Renal cortical epithelial cell (primary cell): Measurements from ENCODE around the gene MYNN. TPM values are rescaled to one million over a fixed set of nuclear protein-coding genes. Genes with fewer than 3 reads are reported as not detected.
A peak's percentile ranks its signal among the peaks of the same experiment; 100 is the strongest.
"Not testable (repeated sequence)": the region's sequence is repeated elsewhere in the genome, so short reads cannot be mapped to it uniquely, and the experiment has no call there.

ENCODE experiments used
- DNase-seq: peaks from one replicate; pipeline ENCODE4 v3.0.0-alpha.2; 2011; ENCODE audit warnings: low read depth
- total RNA-seq: library from RNA; depleted of rRNA; stranded (reverse); fragments of >200 nt; gene quantifications from 2 replicates; pipeline ENCODE4 v1.2.3, GENCODE V29; 2014

Gene MYNN
- 21.7 and 23.2 TPM in 2 replicates for total RNA-seq

- DNase-seq: peak; percentile 73
Measured at GRCh38 chr3:169772897-169773816, at the start of gene MYNN. Gene MYNN (plus strand): TSS chr3:169773396. CDS start chr3:169774296, 900 bp downstream.

- DNase-seq: not testable (repeated sequence)
Measured at GRCh38 chr3:169731857-169732256, 41.3 kb upstream of the MYNN start.

GRCh38 chr3:169739067-169739466 lies 34.1 kb upstream of the MYNN start:
- DNase-seq: no peak

GRCh38 chr3:169744366-169745054 lies 28.7 kb upstream of the MYNN start:
- DNase-seq: peak; percentile 51

GRCh38 chr3:169746924-169747323 lies 26.3 kb upstream of the MYNN start:
- no peak for DNase-seq

GRCh38 chr3:169748670-169749069 lies 24.5 kb upstream of the MYNN start:
- no peak for DNase-seq

GRCh38 chr3:169750665-169751064 lies 22.5 kb upstream of the MYNN start:
- no peak for DNase-seq

GRCh38 chr3:169751875-169752274 lies 21.3 kb upstream of the MYNN start:
- DNase-seq: no peak

- DNase-seq: peak; percentile 32
Measured at GRCh38 chr3:169754711-169755110, 18.5 kb upstream of the MYNN start.

- DNase-seq: no peak
Measured at GRCh38 chr3:169755488-169755887, 17.7 kb upstream of the MYNN start.

- DNase-seq: no peak
Measured at GRCh38 chr3:169758359-169758994, 14.7 kb upstream of the MYNN start.

- no peak for DNase-seq
Measured at GRCh38 chr3:169759256-169759655, 13.9 kb upstream of the MYNN start.

GRCh38 chr3:169760479-169760878 lies 12.7 kb upstream of the MYNN start:
- peak; percentile 68 for DNase-seq

- peak; percentile 45 for DNase-seq
Measured at GRCh38 chr3:169764312-169764881, 8.8 kb upstream of the MYNN start.

- peak; percentile 85 for DNase-seq
Measured at GRCh38 chr3:169764882-169765612, 8.1 kb upstream of the MYNN start, which contains the start of gene TERC. Gene TERC (minus strand): TSS chr3:169765060.

GRCh38 chr3:169769287-169770181 lies 3.7 kb upstream of the MYNN start, which contains the start of gene ACTRT3:
Gene ACTRT3 (minus strand): TSS chr3:169769561. CDS start chr3:169769520, 41 bp downstream.
- peak; percentile 57 for DNase-seq

- peak; percentile 81 for DNase-seq
Measured at GRCh38 chr3:169771497-169772304, 1.5 kb upstream of the MYNN start.

- peak; percentile 80 for DNase-seq
Measured at GRCh38 chr3:169772305-169772896, 795 bp upstream of the MYNN start.

- no peak for DNase-seq
Measured at GRCh38 chr3:169774186-169774585, 990 bp downstream of the MYNN start.
